K562 (cell line): ENCODE data around the gene ASCC2.

Source experiments
- PKNOX1 ChIP-seq: fragments of 450-650 bp; IDR thresholded peaks from 2 replicates; pipeline ENCODE4 v1.6.1; 2016
- POLR2A ChIP-seq: fragments of 450-650 bp; conservative IDR thresholded peaks from 2 replicates; pipeline ENCODE4 v1.6.1; 2016
- POLR3G ChIP-seq: IDR thresholded peaks from 2 replicates; pipeline ENCODE4 v1.6.1; 2011; ENCODE audit not compliant: insufficient read length, insufficient replicate concordance; ENCODE audit errors: extremely low read depth
- REST ChIP-seq, 2 experiments: fragments of 450-650 bp; formaldehyde crosslinking in 1 of 2; IDR thresholded peaks; 2 replicates each; pipeline versions ENCODE4 v1.4.0 to v1.6.1; 2014 to 2020; ENCODE audit warnings: mild to moderate bottlenecking in 2 of 2, borderline replicate concordance in 1 of 2, low read depth in 1 of 2
- ZNF408 ChIP-seq: fragments of 250-450 bp; sonication (Bioruptor Pico); IDR thresholded peaks from 2 replicates; pipeline ENCODE4 v1.4.0; 2020; ENCODE audit warnings: low read depth, mild to moderate bottlenecking, moderate library complexity
- TF ChIP-seq, protein P1 (sequence below): sonication (generic); formaldehyde crosslinking; IDR thresholded peaks from 2 replicates; pipeline ENCODE4 v1.5.0; 2020; ENCODE audit warnings: missing genetic modification reagents

GRCh38 chr22:29766632-29767170, 71.4 kb downstream of the ASCC2 start, which contains the start of gene ZMAT5:
- TF ChIP-seq, protein P1, sequence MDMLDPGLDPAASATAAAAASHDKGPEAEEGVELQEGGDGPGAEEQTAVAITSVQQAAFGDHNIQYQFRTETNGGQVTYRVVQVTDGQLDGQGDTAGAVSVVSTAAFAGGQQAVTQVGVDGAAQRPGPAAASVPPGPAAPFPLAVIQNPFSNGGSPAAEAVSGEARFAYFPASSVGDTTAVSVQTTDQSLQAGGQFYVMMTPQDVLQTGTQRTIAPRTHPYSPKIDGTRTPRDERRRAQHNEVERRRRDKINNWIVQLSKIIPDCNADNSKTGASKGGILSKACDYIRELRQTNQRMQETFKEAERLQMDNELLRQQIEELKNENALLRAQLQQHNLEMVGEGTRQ (CRISPR knock-in tag), result no peak
- TF ChIP-seq POLR3G, result no peak
- no peak for TF ChIP-seq PKNOX1
- TF ChIP-seq ZNF408, result no peak
- TF ChIP-seq POLR2A, result no peak
- TF ChIP-seq REST (IDR thresholded peaks at IDR 0.05; ENCODE audit: borderline replicate concordance), result no peak
- TF ChIP-seq REST (CRISPR knock-in tag; IDR thresholded peaks at IDR 0.05; ENCODE audit: low read depth), result no peak
